GM19468 (cell line): ENCODE data around the gene SLC10A1.

Experiments used
- ATAC-seq: cut with Tn5 transposase; IDR thresholded peaks from one replicate; pipeline ENCODE4 v1.9.1; 2021; ENCODE audit warnings: mild to moderate bottlenecking, moderate library complexity, moderate number of reproducible peaks; ENCODE audit not compliant: unreplicated experiment; ENCODE audit errors: extremely low read depth

The SLC10A1 gene

DNA sequence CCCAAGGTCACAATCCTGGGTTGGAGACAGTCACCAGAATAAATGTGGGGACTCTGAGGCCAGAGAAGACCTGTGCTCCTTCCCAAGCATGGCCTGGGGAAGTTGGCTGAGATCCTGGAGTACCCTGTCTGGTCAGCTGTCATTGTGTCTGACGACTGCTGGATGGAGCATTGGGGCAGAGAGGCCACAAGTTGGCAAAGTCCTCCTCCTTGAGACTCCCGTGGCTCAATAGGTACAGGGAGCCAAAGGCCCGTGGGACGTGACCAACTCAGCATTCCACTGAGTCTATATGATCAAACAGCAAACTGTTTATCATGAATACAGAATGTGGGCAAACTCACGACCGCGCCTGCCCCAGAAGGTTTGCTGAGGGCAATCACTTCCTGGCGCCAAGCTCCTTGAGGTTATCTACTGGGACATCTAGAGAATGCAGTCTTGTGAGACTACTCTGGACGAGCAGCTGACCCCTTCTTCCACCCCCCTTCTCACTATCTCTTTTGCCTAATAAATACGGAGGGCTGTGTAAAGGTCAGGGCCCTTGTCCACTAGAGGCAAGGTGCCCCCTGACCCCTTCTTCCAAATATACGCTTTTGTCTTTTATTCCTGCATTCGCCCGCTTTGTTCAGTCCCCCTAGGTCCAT is 14.3 kb upstream of the SLC10A1 start:
- no peak for ATAC-seq

DNA sequence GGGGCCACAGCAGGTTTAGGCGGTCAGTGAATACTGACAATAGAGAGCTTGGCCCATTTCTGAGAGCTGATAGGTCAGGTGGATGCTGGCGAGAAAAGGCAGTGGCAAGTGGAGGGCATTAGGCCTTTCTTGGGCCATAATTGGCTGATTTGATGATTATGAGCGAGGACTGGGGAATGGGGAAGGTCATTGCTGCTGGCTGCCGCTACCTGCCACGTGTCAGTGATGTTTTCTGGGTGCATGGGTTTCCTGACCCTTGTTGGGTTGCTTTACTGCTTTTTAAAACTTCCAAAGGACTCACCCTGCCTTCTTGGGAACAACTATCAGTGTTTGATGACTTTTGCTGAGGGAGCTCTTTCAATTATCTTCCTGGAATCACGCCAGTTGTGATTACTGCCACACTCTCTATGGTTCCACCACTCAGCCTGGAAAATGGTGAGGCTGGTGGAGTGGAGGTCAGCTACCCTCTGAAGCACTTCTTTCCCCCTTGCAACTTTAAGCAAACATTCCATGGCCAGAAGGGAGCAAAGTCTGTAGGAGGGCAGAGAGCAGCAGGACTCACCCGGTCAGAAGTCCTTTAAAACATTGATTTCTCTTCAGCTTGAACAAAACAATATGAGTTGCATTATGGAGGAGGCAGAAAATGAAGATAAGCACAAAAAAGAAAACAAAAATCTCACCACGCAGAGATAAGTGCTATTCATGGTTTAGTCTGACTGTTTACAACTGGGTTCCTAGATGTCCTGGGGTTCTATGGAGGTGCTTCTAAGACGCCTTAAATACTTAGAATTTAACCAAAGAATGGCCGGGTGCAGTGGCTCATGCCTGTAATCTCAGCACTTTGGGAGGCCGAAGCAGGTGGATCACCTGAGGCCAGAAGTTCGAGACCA is 12.1 kb upstream of the SLC10A1 start:
- no peak for ATAC-seq

DNA sequence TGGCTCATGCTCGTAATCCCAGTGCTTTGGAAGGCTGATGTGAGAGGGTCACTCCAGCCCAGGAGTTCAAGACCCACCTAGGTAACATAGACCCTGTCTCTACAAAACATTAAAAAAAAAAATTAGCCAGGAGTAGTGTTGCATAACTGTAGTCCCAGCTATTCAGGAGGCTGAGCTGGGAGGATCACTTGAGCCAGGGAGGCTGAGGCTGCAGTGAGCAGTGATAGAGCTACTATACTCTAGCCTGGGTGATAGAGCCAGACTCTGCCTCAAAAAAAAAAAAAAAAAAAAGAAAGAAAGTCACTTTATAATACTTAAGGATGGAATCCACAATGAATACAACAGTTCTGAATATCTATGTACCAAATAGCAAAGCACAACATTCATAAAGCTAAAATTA is 10.2 kb upstream of the SLC10A1 start:
- no peak for ATAC-seq

DNA sequence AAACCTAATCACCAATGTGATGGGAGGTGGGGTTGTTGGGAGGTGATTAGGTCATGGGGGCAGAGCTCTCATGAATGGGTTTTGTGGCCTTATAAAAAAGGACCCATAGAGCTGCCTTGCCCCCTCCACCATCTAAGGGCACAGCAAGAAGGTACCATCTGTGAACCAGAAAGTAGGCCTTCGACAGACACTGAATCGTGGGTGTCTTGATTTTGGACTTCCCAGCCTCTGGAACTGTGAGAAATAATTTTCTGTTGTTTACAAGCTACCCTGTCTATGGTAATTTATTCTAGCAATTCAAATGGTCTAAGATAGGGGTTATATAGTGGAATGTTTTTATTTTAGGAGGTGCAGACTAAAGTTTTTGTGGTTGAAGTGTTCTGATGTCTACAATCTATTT is 7.9 kb upstream of the SLC10A1 start:
- ATAC-seq = no peak

DNA sequence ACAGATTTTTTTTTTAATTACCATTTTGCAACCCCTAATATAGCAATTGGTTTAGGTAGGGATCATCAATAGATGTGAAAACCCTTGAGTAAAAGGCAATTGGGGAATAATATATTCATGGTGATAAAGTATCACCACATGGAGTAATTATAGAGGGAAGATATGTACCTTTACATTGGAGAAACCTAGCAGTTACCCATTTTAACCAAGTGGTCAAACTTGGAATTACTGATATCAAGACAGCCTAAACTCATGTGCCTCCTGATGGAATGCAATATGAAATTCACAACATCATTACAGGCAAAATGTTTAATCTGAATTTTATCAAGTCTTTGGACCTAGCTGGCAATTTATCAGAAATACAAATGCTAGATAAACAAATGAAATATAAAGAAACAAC is 6.7 kb upstream of the SLC10A1 start:
- ATAC-seq = no peak

DNA sequence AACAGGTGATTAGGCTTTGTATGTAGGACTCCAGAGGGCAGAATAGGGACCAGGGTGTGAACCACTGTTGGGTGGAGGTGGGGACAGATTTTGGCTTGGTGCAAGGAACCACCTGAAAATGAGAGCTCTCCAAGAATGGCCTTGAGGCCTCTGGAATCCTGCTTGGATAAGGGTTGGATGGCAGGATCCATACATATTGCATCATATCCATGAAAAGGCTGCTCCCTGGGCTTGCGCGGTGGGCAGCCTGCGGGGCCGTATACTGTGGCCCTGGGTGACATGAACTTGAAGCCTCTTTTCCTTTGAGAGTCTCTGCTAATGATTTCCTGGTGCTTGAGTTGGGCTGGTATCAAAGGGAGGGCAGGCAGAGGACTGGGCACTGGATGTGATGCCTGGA is 1.3 kb upstream of the SLC10A1 start:
- no peak for ATAC-seq

DNA sequence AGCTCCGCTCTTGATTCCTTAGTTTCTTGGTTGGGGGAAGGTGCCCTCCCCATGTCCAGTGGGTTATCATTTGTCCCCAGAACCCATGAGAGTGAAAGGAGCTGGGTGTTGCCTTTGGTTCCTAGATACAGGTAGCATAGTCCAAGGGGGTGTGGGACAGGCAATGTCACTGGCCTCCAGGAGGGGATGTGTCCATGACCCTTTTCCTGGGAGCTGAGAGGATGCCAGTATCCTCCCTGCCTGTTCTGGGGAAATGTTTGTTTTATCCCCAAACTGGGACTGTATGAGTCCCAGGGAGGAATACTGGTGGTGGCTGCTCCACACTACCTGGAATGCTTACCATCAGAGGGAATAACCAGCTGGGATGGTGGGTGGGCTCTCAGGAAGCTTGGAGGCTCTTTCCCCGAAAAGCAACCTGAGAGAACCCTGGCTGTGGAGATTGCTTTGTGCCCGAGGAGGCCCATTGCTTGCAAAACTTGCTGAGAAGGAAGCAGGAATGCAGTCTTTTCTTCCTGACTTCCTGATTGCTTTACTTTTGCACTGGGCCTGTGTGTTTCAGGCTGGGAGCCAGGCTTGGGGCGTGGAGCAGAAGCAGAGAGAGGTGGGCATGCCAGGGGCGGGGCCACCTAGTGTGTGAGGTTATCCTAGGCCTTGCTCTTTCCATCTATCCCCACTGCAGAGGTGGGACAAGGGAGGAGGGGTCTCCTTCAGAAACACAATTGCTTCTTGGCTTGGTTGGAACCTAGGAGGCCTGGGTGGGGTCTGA is 715 bp upstream of the SLC10A1 start:
- ATAC-seq = no peak

DNA sequence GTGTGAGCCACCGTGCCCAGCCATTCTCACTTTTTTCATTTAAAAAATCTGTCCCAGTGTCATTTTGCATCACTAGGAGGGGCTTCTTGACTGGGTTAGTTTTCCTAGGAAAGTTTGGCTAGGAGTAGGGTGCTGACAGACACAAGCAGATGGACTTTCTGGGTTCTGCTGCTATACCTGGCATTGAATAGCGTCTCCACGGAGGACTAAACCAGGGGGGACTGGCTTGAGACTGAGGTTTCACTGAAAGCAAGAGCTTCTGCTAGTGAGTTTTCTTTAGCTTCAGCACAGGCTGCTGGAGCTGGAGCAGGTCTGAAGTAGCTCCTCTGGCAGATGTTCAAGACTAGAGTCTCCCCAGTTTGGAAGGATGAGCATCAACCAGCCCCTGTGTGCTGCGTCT is 1.4 kb downstream of the SLC10A1 start:
- ATAC-seq = no peak

DNA sequence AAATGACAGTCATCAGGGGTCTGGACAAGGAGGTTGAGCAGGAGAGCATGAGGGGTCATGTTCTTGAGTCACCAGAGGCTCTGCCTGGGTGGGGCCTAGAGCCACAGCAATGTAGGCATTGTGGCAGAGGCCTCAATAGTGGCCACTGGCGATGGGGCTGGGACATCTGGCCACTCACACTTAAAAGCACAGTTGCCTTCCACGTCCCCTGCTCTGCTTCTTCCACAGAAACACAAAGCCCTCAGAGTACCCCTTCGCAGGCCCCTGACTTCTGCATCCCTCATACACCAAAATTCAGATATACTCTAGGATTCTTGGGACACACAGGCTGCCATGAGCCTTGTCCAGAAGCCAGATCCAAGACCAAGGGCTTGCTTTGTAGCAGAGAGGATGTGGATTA is 2.2 kb downstream of the SLC10A1 start:
- no peak for ATAC-seq

DNA sequence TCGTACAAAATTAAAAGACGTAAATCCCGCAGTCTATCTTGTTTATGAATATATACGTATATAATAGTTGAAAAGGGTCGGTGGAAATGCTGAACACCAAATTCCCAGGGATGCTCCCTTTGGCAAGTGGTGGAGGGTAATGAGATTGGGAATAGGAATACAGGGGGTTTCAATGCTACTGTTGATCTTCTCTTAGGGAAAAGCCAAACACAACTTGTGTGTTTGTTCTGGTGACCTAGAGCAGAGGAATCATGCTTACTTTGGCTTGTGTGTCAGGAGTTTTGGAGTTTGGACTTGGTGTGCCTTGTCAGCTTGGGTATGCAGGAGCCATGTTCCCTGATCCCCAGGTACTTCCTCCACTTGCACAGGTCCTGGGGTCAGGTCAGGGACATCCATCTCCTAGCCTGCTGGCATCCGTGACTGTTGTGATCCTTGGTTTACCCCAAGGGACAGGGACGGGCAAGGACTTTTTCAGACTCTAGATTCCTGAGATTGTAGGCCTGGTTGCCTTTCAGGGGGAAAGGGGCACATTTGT is 4.1 kb downstream of the SLC10A1 start:
- ATAC-seq = no peak

DNA sequence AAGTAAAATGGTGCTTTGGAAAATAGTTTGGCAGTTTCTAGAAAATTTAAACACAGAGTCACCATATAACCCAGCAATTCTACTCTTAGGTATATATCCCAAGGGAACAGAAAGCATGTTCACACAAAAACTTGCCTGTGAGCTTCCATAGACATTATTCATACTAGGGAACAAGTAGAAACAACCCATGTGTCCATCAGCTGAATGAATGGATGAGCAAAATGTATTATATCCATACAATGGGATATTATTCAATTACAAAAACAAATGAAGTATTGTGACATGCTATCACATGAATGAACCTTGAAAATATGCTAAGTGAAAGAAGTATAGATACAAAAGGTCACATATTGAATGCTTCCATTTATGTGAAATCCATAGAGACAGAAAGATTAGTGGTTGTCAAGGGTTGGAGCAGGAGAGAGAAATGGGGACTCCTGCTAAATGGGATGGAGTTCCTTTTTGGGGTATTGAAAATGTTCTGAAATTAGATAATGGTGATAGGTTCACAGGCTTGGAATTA is 7.9 kb downstream of the SLC10A1 start:
- ATAC-seq = no peak

DNA sequence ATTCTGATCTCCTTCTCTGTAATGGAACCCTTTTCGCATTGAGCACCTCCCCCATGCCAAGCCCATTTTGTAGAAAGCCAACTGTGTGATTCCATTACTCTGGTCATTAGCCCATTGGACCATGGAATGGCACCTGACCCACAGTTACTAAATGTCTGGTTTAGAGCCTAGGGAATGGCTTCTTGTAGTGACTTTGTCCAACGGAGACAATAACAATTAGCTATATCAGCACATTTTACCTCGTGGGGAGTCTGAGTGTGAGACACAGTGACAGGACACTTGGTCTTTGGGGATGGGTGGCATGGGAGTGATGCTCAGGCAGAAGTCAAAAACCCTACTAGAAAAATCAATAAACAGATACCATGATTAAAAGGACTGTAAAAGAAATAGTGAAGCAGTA is 10.4 kb downstream of the SLC10A1 start:
- no peak for ATAC-seq

DNA sequence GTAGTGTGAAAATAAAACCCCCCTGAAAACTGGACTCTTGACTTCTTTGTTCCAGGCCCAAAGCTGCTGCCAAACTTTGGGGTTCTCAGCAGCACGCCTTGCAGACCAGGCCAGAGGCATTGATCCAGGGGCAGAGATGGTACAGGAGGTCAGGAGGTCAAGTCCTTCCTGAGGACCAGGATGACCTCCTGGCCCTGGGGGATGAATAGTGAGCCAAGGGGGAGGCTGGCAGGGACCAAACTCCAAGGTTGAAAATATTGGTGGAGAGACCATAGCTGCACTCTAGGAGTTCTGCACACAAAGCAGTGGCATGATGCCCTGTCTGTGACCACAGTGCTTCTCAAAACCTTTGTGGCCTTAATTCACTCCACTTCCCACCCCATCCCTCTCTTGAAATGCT is 12.1 kb downstream of the SLC10A1 start:
- ATAC-seq = no peak

DNA sequence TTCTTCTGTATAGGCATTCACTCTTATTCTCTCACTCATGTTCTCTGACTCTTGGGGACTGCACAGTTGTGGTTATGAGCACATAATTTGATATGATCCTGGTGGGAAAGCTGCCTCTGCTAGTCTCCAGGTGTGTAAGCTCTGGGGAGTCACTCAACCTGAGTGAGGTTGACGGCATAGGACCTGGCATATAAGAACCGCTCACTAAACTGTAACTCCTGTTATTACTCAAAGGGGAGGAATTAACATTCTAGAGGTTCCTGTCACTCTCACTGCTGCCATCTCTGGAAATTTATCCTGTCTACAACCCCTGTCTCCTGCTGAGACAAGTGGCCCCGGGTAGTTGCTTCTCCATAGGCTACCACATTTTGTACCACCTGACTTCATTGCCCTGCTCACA is 16.1 kb downstream of the SLC10A1 start:
- no peak for ATAC-seq

DNA sequence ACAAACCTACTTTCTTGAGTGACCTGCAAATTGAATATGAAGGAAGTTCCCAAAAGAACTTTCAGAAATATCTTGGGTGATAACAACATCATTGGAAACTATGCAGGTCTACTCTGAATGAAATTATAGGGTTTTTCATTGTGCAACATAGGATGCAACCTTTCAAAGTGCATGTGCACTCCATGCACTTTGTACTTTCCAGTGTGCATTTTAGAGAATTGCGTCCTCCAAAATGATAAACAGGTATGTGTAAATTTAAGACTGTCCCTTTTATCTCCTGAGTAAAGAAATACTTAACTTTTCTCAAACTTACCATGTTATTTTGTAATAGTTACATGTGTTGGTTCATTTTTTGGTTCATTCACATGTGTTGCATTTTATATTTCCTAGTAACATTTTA is 16.9 kb downstream of the SLC10A1 start:
- no peak for ATAC-seq

DNA sequence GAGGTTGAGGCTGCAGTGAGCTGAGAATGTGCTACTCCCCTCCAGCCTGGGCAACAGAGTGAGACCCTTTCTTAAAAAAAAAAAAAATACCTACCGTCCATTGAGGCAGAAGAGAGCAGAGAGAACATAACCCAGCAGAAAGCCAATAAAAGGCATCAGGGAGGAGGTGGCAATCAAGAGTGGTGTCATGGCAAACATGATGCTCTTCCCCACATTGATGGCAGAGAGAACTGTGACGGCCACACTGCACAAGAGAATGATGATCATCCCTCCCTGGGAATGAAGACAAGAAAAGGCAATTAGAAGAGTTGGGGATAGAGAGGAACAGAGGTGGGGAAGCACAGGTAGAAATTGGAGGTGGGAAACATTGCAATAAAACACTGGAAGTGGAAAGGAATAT is 18.0 kb downstream of the SLC10A1 start:
- ATAC-seq = no peak

DNA sequence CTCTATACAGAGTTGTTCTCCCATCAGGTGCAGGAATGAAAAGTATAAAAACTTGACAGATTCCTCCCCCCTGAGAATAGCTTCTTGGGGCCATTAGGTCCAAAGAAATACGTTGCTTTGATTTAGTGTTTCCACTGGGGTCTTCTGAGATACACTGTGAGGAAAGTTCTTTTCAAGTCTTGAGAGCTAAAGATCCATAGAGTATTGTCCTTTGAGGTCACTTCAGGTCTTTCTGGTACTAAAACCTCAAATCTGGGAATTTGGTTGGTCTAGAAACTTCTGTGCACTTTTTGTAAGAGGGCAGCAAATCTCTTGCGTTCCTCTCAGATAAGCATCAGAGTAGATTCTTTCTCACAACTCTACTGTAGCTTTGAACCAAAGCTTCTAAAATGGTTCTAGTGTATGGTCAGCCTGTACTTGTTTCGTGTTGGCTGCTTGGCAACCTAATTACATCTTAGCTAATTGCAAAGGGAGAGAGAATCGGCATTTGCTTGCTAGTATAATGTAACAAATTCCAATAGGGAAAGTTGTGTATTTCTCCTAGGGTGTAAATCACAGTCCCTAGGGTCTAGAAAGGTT is 20.1 kb downstream of the SLC10A1 start:
- ATAC-seq = no peak

DNA sequence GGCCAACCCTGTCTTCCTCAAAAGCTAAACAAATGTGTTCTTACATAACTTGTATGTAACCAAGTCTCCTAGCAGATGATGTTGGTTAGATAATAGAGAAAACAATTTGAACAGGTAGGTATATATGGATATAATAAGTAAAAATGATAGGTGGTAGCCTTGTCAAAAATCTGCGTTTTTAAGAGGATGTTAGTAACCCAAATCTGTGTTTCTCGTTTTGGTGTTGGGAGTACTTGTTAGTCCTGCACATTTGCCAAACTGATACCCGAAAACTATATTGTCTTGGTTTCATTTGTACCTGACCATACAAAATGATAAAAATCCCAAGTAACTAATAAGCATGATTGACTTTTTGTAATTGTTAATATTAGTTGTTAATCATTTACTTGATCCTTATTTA is 22.0 kb downstream of the SLC10A1 start:
- no peak for ATAC-seq

DNA sequence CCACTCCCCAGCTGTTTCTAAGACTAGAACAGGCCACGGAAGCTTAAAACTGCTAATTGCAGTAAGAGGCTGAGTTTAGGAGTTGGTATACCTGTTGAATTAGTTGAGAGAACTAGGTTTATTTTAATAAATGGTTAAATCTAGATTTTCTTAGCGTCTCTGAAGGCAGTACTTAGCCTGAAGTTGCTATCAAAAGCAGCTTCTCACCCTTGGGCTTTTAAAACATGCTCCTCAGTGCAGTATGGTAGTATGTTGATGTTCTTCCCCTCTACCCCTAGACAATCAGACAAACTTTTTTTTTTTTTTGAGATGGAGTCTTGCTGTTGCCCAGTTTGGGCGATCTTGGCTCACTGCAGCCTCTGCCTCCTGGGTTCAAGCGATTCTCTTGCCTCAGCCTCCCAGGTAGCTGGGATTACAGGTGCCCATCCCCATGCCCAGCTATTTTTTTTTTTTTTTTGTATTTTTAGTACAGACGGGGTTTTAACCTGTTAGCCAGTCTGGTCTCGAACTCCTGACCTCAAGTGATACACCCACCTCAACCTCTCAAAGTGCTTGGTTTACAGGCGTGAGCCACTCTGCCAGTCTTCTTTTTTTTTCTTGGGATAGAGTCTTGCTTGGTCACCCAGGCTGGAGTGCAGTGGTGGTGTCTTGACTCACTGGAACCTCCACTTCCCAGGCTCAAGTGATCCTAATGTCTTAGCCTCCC is 23.3 kb downstream of the SLC10A1 start:
- ATAC-seq = no peak
